HG03520 (cell line): Measurements from ENCODE around the gene UBA52.
A peak's percentile ranks its signal among the peaks of the same experiment; 100 is the strongest.

ENCODE experiments used
- ATAC-seq: cut with Tn5 transposase; IDR thresholded peaks from one replicate; pipeline ENCODE4 v1.9.1; 2021; ENCODE audit warnings: mild to moderate bottlenecking, moderate library complexity; ENCODE audit not compliant: unreplicated experiment

The UBA52 gene

GRCh38 chr19:18551631-18552030 lies 20.0 kb upstream of the UBA52 start:
- no peak for ATAC-seq

GRCh38 chr19:18557411-18558201 lies 14.1 kb upstream of the UBA52 start, which contains the start of gene KXD1:
Gene KXD1, plus strand, starts transcription at chr19:18557870. Its CDS starts 4,187 bp downstream, at chr19:18562057.
- peak; percentile 94 for ATAC-seq

- no peak for ATAC-seq
Observed at GRCh38 chr19:18558202-18558555, 13.5 kb upstream of the UBA52 start.

GRCh38 chr19:18558604-18559003 lies 13.1 kb upstream of the UBA52 start:
- ATAC-seq, result no peak

GRCh38 chr19:18559685-18560084 lies 12.0 kb upstream of the UBA52 start:
- no peak for ATAC-seq

- ATAC-seq, result no peak
Observed at GRCh38 chr19:18562086-18562485, 9.6 kb upstream of the UBA52 start.

GRCh38 chr19:18566953-18567352 lies 4.7 kb upstream of the UBA52 start:
- no peak for ATAC-seq

GRCh38 chr19:18568367-18568766 lies 3.3 kb upstream of the UBA52 start:
- no peak for ATAC-seq

- ATAC-seq, result no peak
Observed at GRCh38 chr19:18574691-18575291, 3.1 kb downstream of the UBA52 start.

GRCh38 chr19:18576383-18576782 lies 4.7 kb downstream of the UBA52 start:
- ATAC-seq, result no peak

- ATAC-seq, result no peak
Observed at GRCh38 chr19:18577365-18577914, 5.8 kb downstream of the UBA52 start.

GRCh38 chr19:18580311-18580710 lies 8.7 kb downstream of the UBA52 start:
- ATAC-seq, result no peak

- ATAC-seq, result no peak
Observed at GRCh38 chr19:18586306-18586705, 14.6 kb downstream of the UBA52 start.

GRCh38 chr19:18587561-18587960 lies 15.9 kb downstream of the UBA52 start:
- no peak for ATAC-seq

- ATAC-seq, result no peak
Observed at GRCh38 chr19:18587962-18588610, 16.4 kb downstream of the UBA52 start.

- peak; percentile 51 for ATAC-seq
Observed at GRCh38 chr19:18588611-18589379, 17.1 kb downstream of the UBA52 start, which contains the start of gene REX1BD. Gene REX1BD, plus strand, starts transcription at chr19:18588798. Its CDS starts 4 bp downstream, at chr19:18588802.

GRCh38 chr19:18589380-18590272 lies 18.0 kb downstream of the UBA52 start:
- ATAC-seq, result peak; percentile 24

GRCh38 chr19:18590273-18591272 lies 18.9 kb downstream of the UBA52 start:
- ATAC-seq, result no peak
